H54 (cell line): Measurements from ENCODE around the gene EEPD1.

Experiments used
- DNase-seq: peaks from one replicate; pipeline ENCODE4 v3.0.0; 2011; ENCODE audit warnings: low spot score, mixed read lengths; ENCODE audit not compliant: insufficient read length
- FAIRE-seq: peaks from 3 replicates; lab custom pipeline; 2011; peaks lifted over from hg19 to GRCh38; lab: Jason Lieb, UNC
- POLR2A ChIP-seq: IDR thresholded peaks from 2 replicates; pipeline ENCODE4 v1.6.1; 2011; ENCODE audit warnings: low read depth, mild to moderate bottlenecking, low read length

The EEPD1 gene

DNA sequence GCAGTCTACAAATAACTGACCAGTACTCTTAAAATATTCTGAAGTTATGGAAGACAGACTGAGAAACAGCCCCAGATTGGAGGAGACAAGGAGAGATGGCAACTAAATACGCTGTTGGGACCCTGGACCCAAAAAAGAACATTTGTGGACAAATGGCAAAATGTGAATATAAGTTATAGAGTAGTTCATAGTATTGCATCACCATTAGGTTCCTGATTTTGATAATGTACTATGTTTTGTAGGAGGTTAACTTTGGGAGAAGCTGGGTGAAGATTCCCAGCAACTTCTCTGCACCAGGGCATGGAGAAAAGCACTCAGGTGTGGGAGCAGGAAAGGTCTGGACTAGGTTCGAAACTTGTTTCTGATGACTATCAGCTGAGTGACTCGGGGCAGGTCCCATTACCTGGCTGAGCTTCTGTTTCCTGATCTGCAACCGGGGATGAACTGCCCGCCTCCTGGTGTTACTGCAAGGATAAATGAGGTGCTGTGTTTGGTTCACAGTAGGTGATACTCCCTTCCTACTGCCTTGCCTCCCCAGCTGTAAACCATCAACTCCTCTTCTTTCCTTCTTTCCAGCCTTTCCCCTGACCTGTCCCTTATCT is 48.2 kb downstream of the EEPD1 start:
- DNase-seq, result no peak
- no peak for TF ChIP-seq POLR2A
- FAIRE-seq, result no peak

DNA sequence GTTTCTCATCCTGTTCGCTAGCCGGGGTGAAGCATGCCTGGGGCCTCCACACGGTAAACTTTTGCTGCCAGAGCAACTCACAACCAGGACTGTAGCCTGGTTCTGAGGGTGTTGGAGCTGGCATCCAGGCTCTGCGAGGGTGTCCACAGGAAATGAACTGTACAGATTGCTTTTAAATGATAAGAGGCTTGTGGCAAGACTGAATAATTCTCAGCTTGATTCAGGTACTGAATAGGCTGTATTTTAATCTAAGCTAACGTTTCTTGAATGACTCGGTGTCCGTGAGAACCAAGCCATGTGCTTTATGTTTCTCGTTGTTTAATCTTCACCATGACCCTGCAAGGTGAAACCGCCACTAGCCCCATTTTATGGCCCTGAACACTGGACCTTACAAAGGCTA is 49.3 kb downstream of the EEPD1 start:
- TF ChIP-seq POLR2A, result no peak
- no peak for FAIRE-seq
- DNase-seq, result no peak

DNA sequence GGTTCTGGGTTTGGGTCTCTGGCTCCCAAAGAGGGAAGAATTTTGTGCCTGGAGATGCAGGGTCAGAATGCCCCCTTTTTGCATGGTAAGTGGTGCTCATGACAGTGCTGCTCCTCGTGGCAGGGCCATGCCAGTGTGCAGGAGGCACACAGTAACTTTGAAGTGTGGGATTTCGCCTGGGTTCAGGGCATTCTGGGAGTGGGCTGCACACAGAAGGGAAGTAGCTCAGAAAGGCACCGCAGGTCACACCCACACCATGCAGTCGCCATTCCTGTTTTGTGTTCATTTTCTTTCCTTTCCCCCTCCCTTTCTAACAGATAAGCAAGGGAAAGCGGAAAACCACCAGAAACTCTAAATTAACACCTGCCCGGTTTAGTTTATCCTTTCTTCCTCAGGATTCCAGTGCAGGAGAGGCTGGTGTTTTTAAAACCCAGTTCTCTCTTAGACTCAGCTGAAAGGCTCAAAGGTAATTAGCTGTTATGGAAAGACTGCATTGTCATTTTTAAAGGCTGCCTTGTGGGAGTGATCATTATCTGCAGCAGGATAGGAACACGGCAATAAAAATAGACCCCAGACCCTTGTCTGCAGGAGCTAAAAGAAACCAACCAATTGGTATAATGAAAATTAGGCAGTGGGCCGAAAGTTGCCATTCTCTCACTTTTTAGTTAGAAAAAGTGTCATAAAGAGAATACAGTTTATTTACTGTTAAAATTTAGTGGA is 50.2 kb downstream of the EEPD1 start:
- no peak for FAIRE-seq
- no peak for DNase-seq
- TF ChIP-seq POLR2A, result no peak

DNA sequence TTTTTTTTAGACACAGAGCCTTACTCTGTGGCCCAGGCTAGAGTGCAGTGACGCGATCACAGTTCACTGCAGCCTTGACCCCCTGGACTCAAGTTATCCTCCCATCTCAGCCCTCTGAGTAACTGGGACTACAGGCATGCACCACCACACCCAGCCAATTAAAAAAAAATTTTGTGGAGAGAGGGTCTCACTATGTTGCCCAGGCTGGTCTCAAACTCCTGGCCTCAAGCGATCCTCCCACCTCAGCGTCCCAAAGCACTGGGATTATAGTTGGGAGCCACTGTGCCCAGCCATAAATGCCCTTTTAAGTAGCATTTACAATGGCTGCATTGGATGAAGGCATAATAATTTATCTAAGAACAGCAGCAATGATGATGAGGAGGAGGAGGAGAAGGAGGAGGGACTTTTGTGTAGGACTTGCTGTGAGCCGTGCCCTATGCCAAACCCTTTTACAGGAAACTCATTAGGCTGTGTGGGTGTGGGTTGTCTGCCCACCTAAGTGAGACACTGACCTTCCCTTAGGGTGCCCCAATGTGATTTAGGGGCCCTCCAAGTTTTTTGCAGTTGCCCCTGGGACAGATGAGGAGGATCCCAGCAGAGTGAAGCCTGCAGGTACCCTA is 51.1 kb downstream of the EEPD1 start:
- TF ChIP-seq POLR2A, result no peak
- no peak for FAIRE-seq
- DNase-seq, result no peak

DNA sequence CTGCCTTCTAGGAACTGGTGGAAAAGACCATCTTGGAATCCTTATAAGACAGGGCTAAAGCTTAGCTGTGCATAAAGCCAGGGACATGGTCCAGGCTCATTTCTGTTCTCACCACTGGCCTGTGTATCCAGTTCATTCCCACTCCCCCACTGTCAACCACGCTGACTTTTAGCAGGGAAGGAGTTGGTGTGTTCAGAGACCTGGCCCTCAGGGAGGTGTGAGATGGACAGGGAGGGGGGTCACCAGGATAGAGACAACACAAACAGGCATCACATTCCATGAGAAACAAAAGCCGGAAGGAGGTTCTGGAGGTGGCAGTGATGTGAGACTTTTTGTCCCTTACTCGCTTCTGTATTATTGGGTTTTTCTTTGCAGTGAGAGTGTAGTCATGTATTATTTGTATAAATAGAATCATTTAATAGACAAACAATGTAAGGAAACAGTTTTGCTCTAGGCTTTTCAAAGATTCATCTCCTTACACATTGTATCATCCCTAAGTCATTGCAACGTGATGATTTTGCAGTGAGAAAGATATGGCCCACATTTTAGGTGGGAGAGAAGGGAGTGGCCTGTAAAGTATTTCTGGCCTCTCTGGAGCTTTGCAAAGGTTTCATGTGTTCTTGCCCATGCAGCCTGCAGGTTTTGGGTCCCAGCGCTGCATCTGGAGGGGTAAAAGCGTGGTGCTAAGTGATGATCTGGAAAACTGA is 52.0 kb downstream of the EEPD1 start:
- DNase-seq, result no peak
- no peak for TF ChIP-seq POLR2A
- FAIRE-seq, result no peak

DNA sequence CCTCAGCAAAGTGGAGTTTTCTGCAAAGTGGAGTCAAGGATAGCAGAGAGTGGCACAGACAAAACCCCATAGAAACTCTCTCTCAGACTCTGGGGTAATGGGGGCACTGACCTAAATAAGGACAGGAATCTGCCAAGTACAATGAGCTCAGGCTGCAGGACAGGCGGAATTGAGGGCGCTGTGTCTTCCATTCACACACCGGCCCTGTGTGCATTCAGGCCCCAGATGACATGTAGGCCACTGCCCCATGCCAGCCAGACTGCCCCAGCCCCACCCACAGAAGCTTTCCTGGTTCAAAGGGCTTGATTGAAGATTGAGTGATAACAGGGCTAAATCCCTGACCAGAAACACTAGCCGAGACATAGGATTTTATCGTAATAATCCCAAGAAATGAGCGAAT is 52.7 kb downstream of the EEPD1 start:
- no peak for DNase-seq
- FAIRE-seq, result no peak
- TF ChIP-seq POLR2A, result no peak

DNA sequence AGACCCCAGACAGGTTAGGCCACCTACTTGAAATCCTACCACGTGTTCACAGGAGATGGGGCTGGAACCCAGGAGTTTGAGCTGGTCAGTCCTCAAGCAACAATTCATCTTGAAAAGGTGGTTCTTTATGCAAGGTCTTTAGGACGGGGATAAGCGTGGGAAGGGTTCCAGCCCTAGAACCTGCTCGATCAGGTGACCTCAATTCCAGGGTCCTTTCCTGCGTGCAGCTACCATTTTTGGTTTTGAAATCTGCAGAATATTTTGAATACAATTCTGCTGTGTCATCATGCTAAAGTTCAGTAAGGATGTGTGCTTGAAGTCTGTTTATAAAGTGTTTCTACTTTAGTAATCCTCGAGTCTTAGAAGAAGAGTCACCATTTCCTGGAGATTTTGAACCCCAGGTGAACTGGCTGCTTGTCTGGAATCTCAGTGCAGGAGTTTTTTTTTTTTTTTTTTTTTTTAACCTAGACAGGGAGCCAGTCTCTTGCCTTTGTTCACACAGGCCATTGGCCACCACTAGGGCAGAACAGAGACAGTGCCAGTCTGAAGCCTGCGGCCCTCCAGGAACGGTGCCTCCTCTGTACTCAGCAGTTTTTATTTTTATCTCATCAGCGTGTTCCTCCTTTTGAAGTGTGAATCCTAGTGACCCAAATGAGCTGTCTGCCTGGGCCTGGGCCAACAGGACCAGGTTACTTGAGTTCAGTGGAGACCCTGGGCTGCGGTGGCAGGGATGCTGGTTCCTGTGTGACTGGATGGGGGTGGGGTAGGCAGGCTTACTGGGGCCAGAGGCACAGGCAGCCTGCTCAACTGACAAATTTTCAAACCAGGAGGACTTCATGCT is 54.6 kb downstream of the EEPD1 start:
- no peak for TF ChIP-seq POLR2A
- FAIRE-seq (no peak), DNase-seq (peak; percentile 70)

DNA sequence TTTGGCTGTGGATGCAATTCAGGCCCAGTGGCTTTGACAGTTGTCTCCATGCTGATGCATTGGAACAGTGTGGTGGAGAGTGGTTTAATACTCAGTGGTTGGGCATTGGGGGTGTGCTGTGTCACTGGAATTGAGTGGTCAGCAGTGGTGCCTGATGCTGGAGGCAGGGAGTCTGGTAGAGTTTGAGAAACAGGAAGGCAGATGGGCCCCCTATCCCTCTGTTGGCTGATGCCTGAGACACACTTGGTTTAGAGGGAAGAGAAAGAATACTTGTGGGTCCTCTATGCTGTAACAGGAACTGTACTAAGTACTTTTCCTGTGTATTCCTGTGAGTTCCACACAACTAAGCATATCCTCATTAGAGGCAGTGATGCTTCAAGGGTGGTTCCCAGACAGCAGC is 55.4 kb downstream of the EEPD1 start:
- FAIRE-seq, result no peak
- TF ChIP-seq POLR2A, result no peak
- no peak for DNase-seq

DNA sequence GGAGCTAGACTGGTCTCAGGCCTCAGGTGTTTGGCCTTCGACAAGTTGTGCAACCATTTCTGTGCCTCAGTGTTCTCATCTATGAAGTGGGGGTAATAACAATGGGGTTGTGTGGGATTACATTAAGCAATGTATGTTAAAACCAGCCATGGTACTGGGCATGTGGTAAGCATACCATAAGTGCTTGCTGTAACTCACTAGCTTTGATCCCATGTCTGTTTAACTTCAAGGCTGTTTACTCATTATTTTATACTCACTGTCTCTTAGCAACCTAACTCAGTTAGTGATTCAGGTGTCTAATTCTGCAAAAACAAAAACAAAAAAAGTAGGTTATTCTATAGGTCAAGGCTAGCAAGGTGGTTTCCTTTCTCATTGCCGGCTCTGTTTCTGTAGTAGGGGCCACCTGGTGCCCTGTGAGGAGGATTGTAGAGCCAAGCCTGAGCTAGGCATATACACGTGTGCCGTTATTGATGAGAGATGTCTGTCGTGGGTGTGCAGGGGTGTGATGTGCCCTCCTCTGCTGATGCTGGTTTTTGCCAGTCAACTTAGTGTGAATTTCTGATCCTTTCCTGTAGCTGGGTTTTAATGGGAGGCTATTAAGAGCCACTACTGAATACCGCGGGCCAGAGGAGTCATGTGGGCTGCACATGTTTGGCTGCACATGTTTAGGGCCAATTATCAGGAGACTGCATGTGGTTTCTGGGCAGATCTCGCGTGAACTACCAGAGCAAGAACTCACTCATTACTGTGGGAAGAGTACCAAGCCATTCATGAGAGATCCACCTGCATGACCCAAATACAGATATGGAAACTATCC is 56.2 kb downstream of the EEPD1 start:
- DNase-seq (no peak), FAIRE-seq (no peak)
- TF ChIP-seq POLR2A, result no peak

DNA sequence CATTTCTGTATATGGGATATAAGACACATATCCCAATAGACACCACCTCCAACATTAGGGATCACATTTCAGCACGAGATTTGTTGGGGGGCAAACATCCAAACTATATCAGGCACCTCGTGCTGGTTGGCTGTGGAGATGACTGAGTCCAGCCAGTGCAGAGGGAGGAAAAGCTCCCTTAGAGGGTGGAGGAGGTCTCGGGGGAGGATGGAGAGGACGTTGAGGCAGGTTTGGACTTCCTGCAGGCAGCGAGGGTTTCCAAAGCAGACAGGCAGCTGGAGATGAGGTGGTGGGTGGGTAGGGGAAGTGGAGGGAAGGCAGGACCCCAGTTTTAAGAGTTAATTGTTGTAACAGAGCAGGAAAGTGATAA is 56.7 kb downstream of the EEPD1 start:
- no peak for TF ChIP-seq POLR2A
- DNase-seq, result no peak
- FAIRE-seq, result no peak

DNA sequence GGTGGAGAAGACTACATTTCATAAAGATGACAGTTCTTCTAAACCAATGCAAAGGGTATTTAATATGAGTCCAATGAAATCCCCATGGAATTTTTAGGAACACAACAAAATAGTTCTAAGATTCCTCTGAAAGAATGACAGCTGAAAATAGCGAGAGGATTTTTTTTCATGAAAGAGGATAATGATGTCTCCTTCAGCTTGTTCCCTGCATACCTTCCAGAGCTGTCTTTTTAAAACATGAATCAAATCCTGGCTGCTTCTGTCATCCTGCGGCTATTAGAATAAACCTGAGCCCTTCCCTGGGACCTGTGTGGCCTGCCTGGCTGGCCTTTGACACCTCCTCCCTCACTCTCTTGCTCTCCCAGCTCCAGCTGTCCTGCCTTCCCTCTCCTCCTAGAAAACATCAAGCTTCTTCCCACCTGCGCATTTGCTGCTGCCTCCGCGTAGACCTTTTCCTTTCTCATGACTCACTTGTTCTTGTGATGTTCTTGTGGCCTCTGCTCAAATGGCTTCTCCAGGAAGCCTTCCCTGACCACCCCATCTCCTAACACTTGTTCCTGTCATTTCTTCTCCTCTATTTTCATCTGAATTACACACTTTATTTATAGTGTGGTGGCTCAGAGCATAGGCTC is 57.4 kb downstream of the EEPD1 start:
- FAIRE-seq (no peak), DNase-seq (no peak)
- no peak for TF ChIP-seq POLR2A
